ENCODE results near the gene LDHD. TPM values are rescaled to one million over a fixed set of nuclear protein-coding genes. Genes with fewer than 3 reads are reported as not detected.

The LDHD gene
- total and polyA plus RNA-seq, 2 of the 8 experiments (the other 6 are each of a cell fraction or from before 2014, with no cell fraction given), result 14.9 to 18.2 TPM

DNA sequence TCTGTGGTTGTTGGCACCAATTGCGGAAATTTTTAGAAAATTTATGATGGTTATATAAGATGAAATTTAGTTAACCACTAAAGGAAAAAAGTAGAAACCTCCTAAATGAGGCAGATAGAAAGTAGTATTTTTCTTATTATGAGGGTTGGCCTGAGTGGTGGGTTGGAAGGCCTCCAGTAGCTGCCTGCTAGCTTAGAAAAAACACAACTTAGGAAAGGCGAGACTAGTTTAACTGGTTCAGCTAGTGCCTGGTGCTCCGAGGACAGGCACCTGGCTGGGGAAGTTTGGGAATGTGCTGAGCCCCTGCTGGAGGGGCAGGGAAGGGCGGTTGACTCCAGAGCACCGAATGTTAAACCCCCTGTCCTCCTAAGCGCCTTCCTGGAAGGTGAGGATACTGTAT lies 19.9 kb downstream of the LDHD start:
- Histone ChIP-seq H3K4me2 (ENCODE audit: insufficient read depth in 1 of 2, low read depth in 2 of 2, low read length in 2 of 2) (peak overlapping the region in 1 of 2 experiments; percentile 3; a peak in 1 of 4 replicates), H2BK20ac (ENCODE audit: low read length) (no peak overlapping the region), H2BK15ac (ENCODE audit: low read length) (no peak overlapping the region), H3K4ac (replicated peaks; ENCODE audit: insufficient read length, low read depth, low read length) (no peak overlapping the region), H3K14ac (ENCODE audit: insufficient read length) (no peak overlapping the region), H4K91ac (replicated peaks; ENCODE audit: insufficient read length, low read length) (no peak overlapping the region), H2AFZ (ENCODE audit: low read length) (no peak overlapping the region), H2AK5ac (ENCODE audit: low read depth, low read length) (no peak overlapping the region), H4K8ac (ENCODE audit: extremely low read depth, insufficient read depth, low read length) (no peak overlapping the region), H3K9me3 (ENCODE audit: insufficient read depth in 2 of 2, low read depth in 1 of 2, low read length in 1 of 2) (no peaks in the 10 kb centered on the region), H3K9ac (replicated peaks in 1 of 4; ENCODE audit: extremely low read depth in 1 of 4, low read depth in 3 of 4, low read length in 3 of 4) (no peak overlapping the region), H2BK5ac (ENCODE audit: low read depth, low read length) (no peak overlapping the region), H4K20me1 (replicated peaks in 1 of 2; ENCODE audit: control insufficient read depth in 1 of 2, insufficient read depth in 2 of 2, low read length in 2 of 2) (peaks cover 8 to 20% of the 10 kb centered on the region in 2 experiments), H3K4me3 (ENCODE audit: extremely low read depth in 1 of 4, insufficient read depth in 2 of 4, low read depth in 3 of 4, low read length in 4 of 4) (peak overlapping the region in 1 of 4 experiments; percentile 2; a peak in 1 of 8 replicates), H3K23ac (ENCODE audit: insufficient read length) (no peak overlapping the region), H3K4me1 (replicated peaks in 1 of 4; ENCODE audit: control insufficient read depth in 3 of 4, insufficient read depth in 4 of 4, low read length in 3 of 4) (peaks cover 13 to 49% (median 34%) of the 10 kb centered on the region in 4 experiments), H4K5ac (ENCODE audit: insufficient read length, low read depth, low read length) (no peak overlapping the region), H3K27ac (ENCODE audit: low read depth, low read length) (no peak overlapping the region), H2BK12ac (ENCODE audit: low read depth, low read length) (no peak overlapping the region), H3K18ac (ENCODE audit: extremely low read depth, low read length) (no peak overlapping the region), H3K36me3 (ENCODE audit: control insufficient read depth in 2 of 4, insufficient read depth in 4 of 4, low read length in 3 of 4) (peaks cover 0 to under 1% (median 0%) of the 10 kb centered on the region in 4 experiments; a peak in 1 of 8 replicates), H3K56ac (replicated peaks; ENCODE audit: insufficient read length, low read depth, low read length) (no peak overlapping the region), H3K79me1 (ENCODE audit: low read depth, low read length) (peaks cover 15% of the 10 kb centered on the region), H3K79me2 (ENCODE audit: control insufficient read depth in 1 of 2, insufficient read depth in 2 of 2, low read length in 2 of 2) (peaks cover 0 to 25% of the 10 kb centered on the region in 2 experiments; a peak in 1 of 4 replicates), H3K23me2 (ENCODE audit: low read depth, low read length) (no peaks in the 10 kb centered on the region), H3K27me3 (replicated peaks in 1 of 4; ENCODE audit: control insufficient read depth in 3 of 4, extremely low read depth in 1 of 4, insufficient read depth in 3 of 4, low read length in 3 of 4) (no peaks in the 10 kb centered on the region), H2BK120ac (replicated peaks; ENCODE audit: low read depth, low read length) (no peak overlapping the region)
- DNase-seq (ENCODE audit: low read depth in 1 of 2, low spot score in 2 of 2) (peak; percentile 46 to 77), FAIRE-seq (peak; percentile 83)
- ChIA-PET POLR2A (ENCODE audit: partially characterized antibody) (interaction anchor here (1.1 to 5.0 kb wide), 5 partner anchors 9 to 359 kb away, joined by 3 to 42 read pairs (median 3); partner anchors contain the start of gene LDHD), CTCF (ENCODE audit: partially characterized antibody) (interaction anchor here (0.6 to 8.0 kb wide), 27 partner anchors 8 to 370 kb away, joined by 3 to 133 read pairs (median 4); partner anchors contain the start of gene ZNRF1)
- 36% methylated on average over 6 of the region's 6 CpGs; no CpG with 5 or more reads in 1 of the 2 experiments for WGBS, 2 experiments (ENCODE audit: extremely low coverage in 1 of 2, insufficient coverage in 1 of 2, insufficient read length in 1 of 2, insufficient replicate concordance in 2 of 2, low coverage in 1 of 2, low lambda C conversion rate in 2 of 2, missing lambda C conversion rate in 1 of 2)
- TF ChIP-seq ATF2 (IDR thresholded peaks at IDR 0.05; ENCODE audit: low read length) (no peak), KDM1A (IDR thresholded peaks at IDR 0.05; ENCODE audit: borderline replicate concordance, low read length) (no peak), CTCF (IDR thresholded peaks at IDR 0.05; ENCODE audit: control extremely low read depth in 1 of 3, insufficient read depth in 1 of 3, low read depth in 1 of 3, low read length in 3 of 3) (peak; percentile 64 to 88 (median 77)), MAX (IDR thresholded peaks at IDR 0.05) (peak; percentile 81), TEAD4 (IDR thresholded peaks at IDR 0.05; ENCODE audit: low read depth, low read length) (peak; percentile 80), RAD21 (IDR thresholded peaks at IDR 0.05 in 1 of 2, conservative IDR thresholded peaks at IDR 0.05 in 1 of 2; ENCODE audit: low read depth in 2 of 2, low read length in 2 of 2) (peak; percentile 61 to 70), SP2 (IDR thresholded peaks at IDR 0.05; ENCODE audit: low read length) (no peak)

All from H1 (cell line).